ENCODE data around the gene C17orf113.

Gene C17orf113

DNA sequence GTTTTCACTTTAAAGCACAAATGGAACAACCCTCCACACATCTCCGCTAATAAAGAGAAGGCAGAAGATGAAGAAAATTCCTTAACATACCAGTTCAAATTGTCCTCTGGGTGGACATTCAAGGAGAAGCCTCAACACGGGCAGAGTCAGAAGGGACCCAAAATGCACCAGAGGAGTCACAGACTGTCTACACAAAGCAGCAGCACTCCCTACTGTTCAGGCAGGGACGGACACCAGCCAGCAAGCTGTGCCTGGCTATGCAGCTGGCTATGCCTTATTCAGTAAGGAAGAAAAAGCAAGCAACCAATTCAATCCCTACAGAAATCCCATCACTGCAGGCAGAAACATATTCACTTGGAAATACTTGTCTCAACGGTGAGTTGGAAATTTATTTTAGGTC is 41.2 kb downstream of the C17orf113 start:
- no peak overlapping the region for H3K27ac ChIP-seq
- TF ChIP-seq, protein P1, sequence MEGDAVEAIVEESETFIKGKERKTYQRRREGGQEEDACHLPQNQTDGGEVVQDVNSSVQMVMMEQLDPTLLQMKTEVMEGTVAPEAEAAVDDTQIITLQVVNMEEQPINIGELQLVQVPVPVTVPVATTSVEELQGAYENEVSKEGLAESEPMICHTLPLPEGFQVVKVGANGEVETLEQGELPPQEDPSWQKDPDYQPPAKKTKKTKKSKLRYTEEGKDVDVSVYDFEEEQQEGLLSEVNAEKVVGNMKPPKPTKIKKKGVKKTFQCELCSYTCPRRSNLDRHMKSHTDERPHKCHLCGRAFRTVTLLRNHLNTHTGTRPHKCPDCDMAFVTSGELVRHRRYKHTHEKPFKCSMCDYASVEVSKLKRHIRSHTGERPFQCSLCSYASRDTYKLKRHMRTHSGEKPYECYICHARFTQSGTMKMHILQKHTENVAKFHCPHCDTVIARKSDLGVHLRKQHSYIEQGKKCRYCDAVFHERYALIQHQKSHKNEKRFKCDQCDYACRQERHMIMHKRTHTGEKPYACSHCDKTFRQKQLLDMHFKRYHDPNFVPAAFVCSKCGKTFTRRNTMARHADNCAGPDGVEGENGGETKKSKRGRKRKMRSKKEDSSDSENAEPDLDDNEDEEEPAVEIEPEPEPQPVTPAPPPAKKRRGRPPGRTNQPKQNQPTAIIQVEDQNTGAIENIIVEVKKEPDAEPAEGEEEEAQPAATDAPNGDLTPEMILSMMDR (IDR thresholded peaks at IDR 0.05), result 0 out of 2 replicates have a peak, but pooled peaks have one; percentile 12
- no peak for TF ChIP-seq ZFX (IDR thresholded peaks at IDR 0.05; ENCODE audit: borderline replicate concordance)

DNA sequence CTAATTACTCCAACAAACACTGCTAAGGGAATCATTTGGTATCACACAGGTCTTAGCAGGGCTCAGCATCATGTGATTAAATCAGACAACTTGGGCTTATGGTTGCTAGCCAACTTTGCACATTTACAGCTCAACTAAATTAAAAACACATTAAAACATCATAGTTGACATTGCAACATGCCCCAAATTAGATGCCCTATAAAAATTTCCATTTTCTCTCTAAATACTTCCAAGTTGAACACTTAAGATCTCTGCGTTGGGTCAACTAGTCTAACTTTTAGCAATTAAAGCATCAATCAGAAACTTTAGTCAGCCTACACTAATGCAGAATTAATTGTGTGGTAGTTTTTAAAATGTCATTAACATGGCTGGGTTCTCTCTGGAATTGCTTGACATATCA is 45.2 kb downstream of the C17orf113 start:
- H3K27ac ChIP-seq, result no peak overlapping the region
- TF ChIP-seq, protein P1 (IDR thresholded peaks at IDR 0.05), result no peak
- TF ChIP-seq ZFX (IDR thresholded peaks at IDR 0.05; ENCODE audit: borderline replicate concordance), result no peak

DNA sequence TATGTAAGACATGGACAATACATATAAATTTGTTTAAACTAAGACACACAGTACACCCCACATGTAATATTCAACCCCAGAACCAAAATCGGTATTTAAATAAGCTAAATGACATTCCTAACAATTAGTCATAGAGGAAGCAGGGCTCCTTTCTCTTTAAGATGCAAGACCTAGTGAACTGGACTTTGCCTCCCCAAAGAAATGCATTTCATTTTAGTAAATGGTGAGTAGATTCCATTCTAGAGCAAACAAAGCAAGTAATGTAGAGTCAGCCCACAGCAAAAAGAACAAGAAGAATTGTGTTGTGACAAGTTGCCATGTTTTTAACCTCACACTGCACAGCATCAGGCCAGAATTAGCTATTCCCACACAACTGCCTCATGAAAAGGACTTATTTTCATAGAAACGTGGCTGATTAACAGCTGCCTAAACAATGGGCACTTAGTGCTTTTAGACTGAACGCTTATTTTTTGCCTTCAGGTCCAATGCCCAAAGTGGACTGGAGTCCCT is 47.6 kb downstream of the C17orf113 start:
- no peak overlapping the region for H3K27ac ChIP-seq
- TF ChIP-seq, protein P1 (IDR thresholded peaks at IDR 0.05), result no peak
- no peak for TF ChIP-seq ZFX (IDR thresholded peaks at IDR 0.05; ENCODE audit: borderline replicate concordance)

DNA sequence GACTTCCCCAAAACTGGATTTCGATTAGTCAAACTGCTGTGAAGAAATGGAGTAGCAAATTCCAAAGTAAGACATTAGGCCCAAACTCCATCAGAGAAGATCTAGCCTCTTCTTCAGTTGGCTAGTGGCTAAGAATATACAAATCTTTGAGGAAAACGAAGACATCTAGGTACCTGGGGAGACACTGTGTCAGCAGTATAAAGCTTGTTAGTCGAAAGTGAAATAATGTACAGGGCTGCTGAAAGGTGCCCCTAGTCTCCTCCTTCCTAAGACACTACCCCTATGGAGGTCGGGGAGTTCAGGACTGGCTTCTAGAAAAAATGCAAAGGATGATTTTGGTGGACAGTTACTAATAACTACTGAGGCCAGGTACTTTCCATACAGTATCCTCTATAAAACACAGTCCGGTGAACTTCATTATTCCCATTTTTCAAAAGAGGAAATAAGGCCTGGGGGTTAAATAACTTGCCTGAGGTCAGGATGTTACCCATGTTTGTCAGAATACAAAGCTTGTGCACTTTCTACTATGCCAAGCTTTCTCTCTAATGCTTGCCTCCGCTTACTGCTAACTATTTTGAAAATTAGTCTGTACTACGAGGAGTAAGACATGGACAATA is 48.1 kb downstream of the C17orf113 start:
- no peak overlapping the region for H3K27ac ChIP-seq
- TF ChIP-seq ZFX (IDR thresholded peaks at IDR 0.05; ENCODE audit: borderline replicate concordance), result no peak
- TF ChIP-seq, protein P1 (IDR thresholded peaks at IDR 0.05), result no peak

DNA sequence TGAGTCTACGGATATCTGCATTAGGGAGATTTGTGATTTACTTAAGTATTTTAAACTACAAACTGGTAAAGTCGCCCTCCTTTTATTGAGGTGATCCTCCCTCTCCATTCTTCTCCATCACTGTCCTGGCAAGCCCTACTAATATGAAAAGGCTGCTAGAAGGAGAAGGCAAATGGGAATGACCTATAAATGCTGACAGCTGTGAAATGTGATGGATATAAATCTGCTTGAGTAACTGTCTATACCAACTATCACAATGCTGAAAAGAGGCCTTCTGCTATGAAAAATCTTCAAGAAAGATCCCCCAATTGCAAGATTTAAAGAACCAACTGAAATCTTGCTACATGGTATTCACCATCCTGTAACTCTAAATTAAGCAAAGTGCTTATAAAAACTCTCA is 48.7 kb downstream of the C17orf113 start:
- no peak overlapping the region for H3K27ac ChIP-seq
- TF ChIP-seq ZFX (IDR thresholded peaks at IDR 0.05; ENCODE audit: borderline replicate concordance), result no peak
- TF ChIP-seq, protein P1 (IDR thresholded peaks at IDR 0.05), result no peak

DNA sequence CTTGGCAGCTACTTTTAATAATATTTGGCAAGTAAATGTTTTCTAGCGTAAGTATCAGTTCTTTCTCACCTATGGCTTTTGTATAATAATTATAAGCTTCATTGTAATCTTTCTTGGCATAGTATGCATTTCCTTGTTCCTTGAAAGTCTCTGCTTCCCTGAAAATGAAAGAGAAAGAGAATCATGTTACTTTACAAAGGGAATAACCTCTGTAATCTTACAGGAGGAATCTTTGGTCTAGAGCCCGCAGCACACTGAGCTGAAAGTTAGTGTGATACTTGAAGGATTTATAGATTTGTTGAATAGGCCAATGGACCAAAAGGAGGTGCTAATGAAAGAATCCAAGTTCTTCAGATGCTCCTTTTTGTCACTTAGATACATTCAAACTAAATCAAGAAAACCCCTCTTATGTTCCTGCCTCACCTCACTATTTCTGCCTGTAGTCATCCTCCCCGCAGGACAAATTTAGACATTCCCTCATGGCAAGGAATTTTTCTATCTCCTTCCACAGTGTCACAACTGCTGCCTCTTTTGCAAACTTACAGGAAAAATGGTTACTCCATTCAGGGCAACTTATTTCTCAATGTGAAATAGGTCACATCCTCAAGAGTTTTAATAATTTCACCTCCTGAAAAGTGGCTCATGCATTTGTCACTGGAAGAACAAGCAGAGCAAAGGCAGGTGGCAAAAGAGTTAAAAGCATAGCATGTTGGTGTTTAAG is 49.8 kb downstream of the C17orf113 start:
- TF ChIP-seq, protein P1 (IDR thresholded peaks at IDR 0.05), result no peak
- no peak for TF ChIP-seq ZFX (IDR thresholded peaks at IDR 0.05; ENCODE audit: borderline replicate concordance)
- H3K27ac ChIP-seq, result no peak overlapping the region

DNA sequence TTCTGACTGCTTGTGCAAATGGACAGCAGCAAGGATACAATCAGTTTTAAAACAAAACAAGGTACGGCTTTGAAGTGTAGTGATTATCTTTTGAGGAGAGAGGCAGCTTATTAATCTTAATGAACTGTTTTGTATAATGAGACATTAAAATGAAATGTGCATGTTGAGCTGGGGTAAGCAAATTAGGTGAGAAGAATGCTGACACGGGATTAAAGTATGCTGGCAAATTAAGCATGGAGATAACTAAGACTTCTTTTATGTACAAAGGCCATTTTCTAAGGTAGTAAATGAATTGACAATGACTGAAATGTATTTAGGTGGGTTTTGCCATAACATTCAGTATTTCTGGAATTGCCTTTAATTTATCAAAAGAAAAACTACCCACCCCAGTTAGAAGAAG is 51.9 kb downstream of the C17orf113 start:
- TF ChIP-seq, protein P1 (IDR thresholded peaks at IDR 0.05), result no peak
- no peak for TF ChIP-seq ZFX (IDR thresholded peaks at IDR 0.05; ENCODE audit: borderline replicate concordance)
- no peak overlapping the region for H3K27ac ChIP-seq

All from 22Rv1 (cell line).